Type B pancreatic cell (in vitro differentiated cells): Measurements from ENCODE around the gene PYDC1. TPM values are rescaled to one million over a fixed set of nuclear protein-coding genes. Genes with fewer than 3 reads are reported as not detected.

ENCODE experiments used
- DNase-seq: peaks from one replicate; pipeline ENCODE4 v3.0.0; 2021; ENCODE audit warnings: mixed read lengths; ENCODE audit not compliant: unreplicated experiment; ENCODE audit errors: extremely low spot score
- H3K27ac Mint-ChIP-seq: 2 replicates; pipeline ENCODE4 v1.8.0; 2021; ENCODE audit warnings: mild to moderate bottlenecking, mixed read lengths
- H3K27me3 Mint-ChIP-seq: 2 replicates; pipeline ENCODE4 v1.8.0; 2021; ENCODE audit warnings: mixed read lengths
- H3K36me3 Mint-ChIP-seq: 2 replicates; pipeline ENCODE4 v1.8.0; 2021; ENCODE audit warnings: mixed read lengths
- H3K4me1 Mint-ChIP-seq: one replicate; pipeline ENCODE4 v1.8.0; 2021; ENCODE audit warnings: mixed read lengths; ENCODE audit not compliant: unreplicated experiment
- H3K4me3 Mint-ChIP-seq: 2 replicates; pipeline ENCODE4 v1.8.0; 2021; ENCODE audit warnings: mild to moderate bottlenecking, mixed read lengths
- H3K9me3 Mint-ChIP-seq: 2 replicates; pipeline ENCODE4 v1.8.0; 2021; ENCODE audit warnings: mixed read lengths
- total RNA-seq: library from RNA; stranded (reverse); gene quantifications from 2 replicates; pipeline ENCODE4 v1.2.1, GENCODE V29; 2021; ENCODE audit warnings: low replicate concordance
- TF ChIP-seq, protein P1 (sequence below): fragments of 200-600 bp; sonication (generic); conservative IDR thresholded peaks from 2 replicates; pipeline ENCODE4 v1.5.0; 2021; ENCODE audit warnings: antibody characterized with exemption, mild to moderate bottlenecking

The PYDC1 gene
- total RNA-seq, 1 donor from 2014 or later: not detected

GRCh38 chr16:31190061-31190460 is 26.9 kb downstream of the PYDC1 start:
- TF ChIP-seq, protein P1, sequence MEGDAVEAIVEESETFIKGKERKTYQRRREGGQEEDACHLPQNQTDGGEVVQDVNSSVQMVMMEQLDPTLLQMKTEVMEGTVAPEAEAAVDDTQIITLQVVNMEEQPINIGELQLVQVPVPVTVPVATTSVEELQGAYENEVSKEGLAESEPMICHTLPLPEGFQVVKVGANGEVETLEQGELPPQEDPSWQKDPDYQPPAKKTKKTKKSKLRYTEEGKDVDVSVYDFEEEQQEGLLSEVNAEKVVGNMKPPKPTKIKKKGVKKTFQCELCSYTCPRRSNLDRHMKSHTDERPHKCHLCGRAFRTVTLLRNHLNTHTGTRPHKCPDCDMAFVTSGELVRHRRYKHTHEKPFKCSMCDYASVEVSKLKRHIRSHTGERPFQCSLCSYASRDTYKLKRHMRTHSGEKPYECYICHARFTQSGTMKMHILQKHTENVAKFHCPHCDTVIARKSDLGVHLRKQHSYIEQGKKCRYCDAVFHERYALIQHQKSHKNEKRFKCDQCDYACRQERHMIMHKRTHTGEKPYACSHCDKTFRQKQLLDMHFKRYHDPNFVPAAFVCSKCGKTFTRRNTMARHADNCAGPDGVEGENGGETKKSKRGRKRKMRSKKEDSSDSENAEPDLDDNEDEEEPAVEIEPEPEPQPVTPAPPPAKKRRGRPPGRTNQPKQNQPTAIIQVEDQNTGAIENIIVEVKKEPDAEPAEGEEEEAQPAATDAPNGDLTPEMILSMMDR: no peak
- peak overlapping the region; percentile 72 for H3K27ac Mint-ChIP-seq
- H3K36me3 Mint-ChIP-seq: peaks cover 80% of the 10 kb centered on the region
- H3K4me1 Mint-ChIP-seq: peaks cover 6% of the 10 kb centered on the region
- no peaks in the 10 kb centered on the region for H3K27me3 Mint-ChIP-seq
- H3K9me3 Mint-ChIP-seq: no peaks in the 10 kb centered on the region
- no peak for DNase-seq
- H3K4me3 Mint-ChIP-seq: no peak overlapping the region

DNA sequence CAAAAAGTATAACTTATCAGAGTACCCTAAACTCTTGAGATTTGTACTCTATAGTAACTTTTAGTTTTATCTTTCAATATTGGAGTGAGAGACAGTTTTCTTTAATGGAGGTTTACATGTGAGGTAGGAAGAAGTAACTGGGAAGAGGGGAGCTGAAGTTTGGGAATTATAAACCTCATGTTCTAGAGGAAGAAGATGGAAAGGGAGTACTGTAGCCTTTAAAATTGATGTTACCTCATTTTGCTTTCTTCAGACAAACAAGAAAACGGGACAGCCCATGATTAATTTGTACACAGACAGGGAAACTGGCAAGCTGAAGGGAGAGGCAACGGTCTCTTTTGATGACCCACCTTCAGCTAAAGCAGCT is 27.5 kb downstream of the PYDC1 start:
- Mint-ChIP-seq H3K4me3 (no peak overlapping the region), H3K36me3 (peaks cover 82% of the 10 kb centered on the region), H3K27me3 (no peaks in the 10 kb centered on the region), H3K4me1 (peaks cover 6% of the 10 kb centered on the region), H3K9me3 (no peaks in the 10 kb centered on the region), H3K27ac (peak overlapping the region; percentile 46)
- DNase-seq: no peak
- TF ChIP-seq, protein P1: no peak

- H3K27me3 Mint-ChIP-seq: no peaks in the 10 kb centered on the region
Observed at GRCh38 chr16:31188450-31189411, 28.2 kb downstream of the PYDC1 start.

GRCh38 chr16:31187808-31188189 is 29.1 kb downstream of the PYDC1 start:
- Mint-ChIP-seq H3K9me3 (no peaks in the 10 kb centered on the region), H3K4me3 (no peak overlapping the region), H3K27me3 (no peaks in the 10 kb centered on the region), H3K36me3 (peaks cover 87% of the 10 kb centered on the region), H3K27ac (peak overlapping the region; percentile 61), H3K4me1 (peaks cover 20% of the 10 kb centered on the region)
- DNase-seq: no peak
- TF ChIP-seq, protein P1: no peak

More at GRCh38 chr16:31188450-31189411, 28.2 kb downstream of the PYDC1 start:
- Mint-ChIP-seq H3K27ac (peak overlapping the region; percentile 61), H3K36me3 (peaks cover 86% of the 10 kb centered on the region), H3K4me3 (no peak overlapping the region), H3K9me3 (no peaks in the 10 kb centered on the region), H3K4me1 (peaks cover 11% of the 10 kb centered on the region)
- DNase-seq: no peak
- TF ChIP-seq, protein P1: no peak

DNA sequence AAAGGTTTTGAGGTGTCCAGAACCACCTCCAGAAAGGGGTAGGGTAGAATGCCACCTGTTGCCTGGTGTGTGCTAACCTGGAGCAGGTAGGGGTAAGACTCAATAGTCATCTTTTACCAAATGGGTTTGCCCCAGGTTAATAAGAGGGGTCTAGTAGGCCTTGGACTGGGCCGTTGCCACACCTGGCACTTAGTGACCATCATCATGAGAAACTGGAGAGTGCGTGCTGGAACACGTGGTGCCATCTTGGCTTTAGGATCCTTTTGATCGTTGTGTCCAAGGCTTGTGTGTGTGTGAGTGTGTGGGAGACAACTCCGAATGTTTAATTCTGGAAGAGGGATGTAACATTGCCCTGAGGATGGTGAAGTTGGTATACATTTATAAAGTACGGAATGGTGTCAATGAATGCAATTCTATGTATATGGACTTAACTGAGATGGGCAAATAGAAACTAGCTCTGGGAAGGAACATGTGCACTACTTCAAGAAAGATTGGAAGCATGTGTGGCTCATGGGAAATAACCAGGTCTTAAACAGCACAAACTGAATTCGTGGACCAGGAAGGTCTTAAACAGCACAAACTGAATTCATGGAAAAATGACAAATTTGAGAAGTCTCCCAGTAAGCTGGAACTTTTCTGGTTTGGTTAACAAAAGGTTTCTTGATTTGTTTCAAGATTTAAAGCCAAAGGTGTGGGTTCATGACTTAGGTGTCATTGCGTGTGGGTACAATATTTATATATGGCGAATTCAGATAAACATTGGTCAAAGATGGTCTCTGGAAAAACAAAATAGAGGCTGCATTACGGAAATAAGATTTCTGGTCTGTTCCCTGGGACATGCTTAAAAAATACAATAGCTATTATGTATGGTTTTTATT is 29.8 kb downstream of the PYDC1 start:
- peak overlapping the region; percentile 65 for H3K27ac Mint-ChIP-seq
- H3K4me1 Mint-ChIP-seq: peaks cover 26% of the 10 kb centered on the region
- no peaks in the 10 kb centered on the region for H3K9me3 Mint-ChIP-seq
- TF ChIP-seq, protein P1: no peak
- peaks cover 93% of the 10 kb centered on the region for H3K36me3 Mint-ChIP-seq
- DNase-seq: no peak
- no peaks in the 10 kb centered on the region for H3K27me3 Mint-ChIP-seq
- no peak overlapping the region for H3K4me3 Mint-ChIP-seq
